ENCODE data around the gene HIC1.

HIC1 gene

DNA sequence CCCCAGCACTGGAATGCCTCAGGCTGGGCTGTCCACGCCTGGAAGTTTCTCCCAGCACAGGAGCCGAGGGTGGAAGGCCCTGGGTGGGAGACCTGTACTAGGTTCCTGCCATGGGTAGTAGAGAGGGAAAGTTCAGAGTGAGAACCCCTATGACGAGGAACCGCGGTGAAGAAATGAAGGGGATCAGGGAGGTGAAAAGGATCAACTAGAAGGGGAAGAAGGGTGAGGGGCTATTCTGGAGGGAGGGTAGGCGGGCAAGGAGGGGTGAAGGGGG lies 5.4 kb downstream of the HIC1 start:
- DNase-seq (ENCODE audit: low read depth): no peak

DNA sequence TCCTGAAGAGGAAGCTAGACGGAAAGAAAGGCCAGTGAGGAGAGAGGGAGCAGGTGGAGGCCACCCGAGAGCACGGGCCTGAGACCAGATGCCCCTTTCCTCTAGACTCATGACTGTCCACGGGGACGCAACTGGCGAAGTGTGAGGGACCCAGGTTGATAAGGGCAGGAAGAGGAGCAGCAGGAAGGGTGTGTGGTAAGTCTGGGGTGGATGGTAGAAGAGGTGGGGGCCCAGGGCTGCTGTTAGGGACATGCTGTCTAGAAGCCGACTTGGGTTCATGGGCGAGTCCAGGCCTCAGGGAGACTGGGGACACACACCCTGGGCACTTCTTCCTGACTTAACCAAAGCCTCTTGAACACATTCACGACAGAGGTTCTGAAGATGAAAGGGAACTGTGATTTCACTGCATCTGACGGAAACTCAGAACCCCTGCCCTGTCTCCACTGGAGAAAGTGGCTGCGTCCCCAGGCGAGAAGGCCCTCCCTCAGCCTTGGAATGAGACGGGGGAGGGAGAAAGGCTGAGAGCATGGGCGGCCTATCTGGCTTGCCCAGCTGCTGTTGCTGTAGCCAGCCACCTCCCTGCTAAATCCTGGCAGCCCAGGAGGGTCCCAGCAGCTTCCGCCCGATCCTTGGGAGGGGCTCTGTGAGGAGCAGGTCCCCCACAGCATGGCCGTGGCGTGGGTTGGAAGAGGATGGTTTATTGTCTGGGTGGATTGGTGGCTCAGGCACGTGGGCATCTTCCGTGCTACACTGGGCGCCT lies 6.0 kb downstream of the HIC1 start:
- no peak for DNase-seq (ENCODE audit: low read depth)

DNA sequence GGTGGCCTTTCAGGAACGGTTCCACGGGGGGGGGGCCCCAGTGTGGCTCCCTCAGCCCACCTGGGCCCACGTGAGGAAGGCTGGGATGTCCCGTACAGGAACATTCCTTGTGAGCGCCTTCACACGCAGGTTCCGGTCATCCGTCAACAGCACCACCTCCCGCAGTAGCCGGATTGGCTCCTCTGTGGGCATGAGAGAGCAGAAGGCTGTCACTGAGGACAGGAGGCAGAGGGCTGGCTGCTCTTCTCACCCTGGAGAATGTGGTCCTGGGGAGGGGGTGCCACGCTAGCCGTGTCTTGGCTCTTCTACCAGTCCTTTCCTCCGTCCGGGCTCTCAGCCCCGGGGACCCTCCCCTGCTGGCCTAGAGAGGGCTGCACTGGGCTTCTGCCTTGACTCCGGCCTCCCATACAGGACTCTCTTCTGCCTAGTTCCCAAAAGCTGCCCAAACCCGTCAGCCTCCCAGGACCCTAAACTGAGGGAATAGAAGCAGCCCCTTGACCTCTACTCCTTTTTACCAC lies 6.6 kb downstream of the HIC1 start:
- no peak for DNase-seq (ENCODE audit: low read depth)

DNA sequence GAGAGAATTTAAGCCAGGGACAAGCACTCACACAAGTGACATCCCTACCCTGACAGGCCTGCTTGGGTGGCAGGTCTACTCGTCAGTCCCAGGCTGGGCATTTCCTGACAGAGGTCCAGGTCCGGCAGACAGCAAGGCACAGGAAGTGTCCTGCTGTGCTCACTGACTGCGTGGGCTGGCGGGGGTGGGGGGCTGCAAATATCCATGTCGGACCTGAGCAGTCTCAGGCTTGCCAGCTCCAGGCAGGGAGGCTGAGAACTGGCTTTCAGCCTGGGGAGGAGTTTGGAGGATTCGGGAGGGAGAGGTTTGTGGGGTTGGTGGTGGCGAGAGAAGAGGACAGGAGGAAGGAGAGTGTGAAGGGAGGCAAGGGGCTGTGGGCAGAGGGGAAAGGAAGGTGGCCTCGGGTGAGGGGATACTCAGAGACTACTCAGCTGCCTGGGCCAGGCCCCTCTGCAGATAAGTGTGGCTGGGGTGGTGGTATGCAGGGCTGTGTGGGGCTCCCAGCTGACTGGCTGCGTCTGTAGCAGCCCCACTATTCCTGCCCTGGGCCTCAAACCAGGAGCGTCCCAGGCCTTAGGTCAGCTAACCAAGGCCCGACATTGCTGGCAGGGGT lies 7.8 kb downstream of the HIC1 start:
- DNase-seq (ENCODE audit: low read depth): no peak

DNA sequence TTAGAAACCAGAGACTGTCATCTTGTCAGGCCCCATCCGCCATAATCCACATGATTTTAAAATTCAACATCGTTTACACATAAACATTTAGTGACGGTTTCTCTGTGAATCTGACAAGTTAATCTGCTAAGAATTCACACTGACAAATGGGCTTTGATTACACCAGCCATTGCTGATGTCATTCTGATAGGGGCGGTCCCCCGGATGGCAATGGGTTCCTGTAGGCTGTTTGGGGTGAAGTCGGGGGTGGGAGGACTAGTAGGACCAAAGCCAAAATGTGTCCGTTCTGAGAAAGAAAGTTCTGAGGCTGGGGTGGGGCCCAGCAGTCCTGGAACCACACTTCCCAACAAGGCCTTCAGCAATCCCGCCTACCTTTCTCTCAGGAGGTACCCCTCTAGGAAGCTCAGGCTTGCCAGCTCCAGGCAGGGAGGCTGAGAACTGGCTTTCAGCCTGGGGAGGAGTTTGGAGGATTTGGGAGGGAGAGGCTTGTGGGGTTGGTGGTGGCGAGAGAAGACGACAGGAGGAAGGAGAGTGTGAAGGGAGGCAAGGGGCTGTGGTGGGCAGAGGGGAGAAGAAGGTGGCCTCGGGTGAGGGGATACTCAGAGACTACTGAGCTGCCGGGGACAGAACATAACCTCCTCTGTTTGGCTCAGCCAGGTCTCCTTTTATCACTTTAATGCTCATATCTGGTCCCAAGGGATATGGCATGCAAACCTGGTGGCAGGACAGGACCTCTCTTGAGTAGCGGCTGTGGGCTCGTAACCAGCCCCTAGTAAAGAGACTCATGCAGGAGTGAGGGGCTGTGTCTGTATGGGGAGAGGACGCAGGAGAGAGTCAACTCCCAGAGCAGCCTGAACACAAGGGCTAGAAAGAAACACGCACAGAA lies 8.6 kb downstream of the HIC1 start:
- no peak for DNase-seq (ENCODE audit: low read depth)

DNA sequence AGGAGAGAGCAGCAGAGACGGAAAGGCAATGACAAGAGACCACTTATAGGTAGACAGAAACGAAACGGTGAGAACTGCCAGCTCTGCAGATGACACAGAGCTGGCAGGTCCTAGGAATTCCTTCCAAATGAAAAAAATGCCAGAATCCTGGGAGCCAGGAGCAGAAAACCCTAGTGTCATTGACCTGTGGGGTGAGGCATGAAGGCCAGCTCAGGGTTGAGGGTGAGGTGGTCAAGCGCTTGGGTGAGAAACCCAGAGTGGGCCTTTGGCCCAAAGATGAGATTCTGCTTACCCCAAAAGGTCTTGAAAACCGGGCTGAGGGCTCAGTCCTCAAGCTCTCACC lies 9.2 kb downstream of the HIC1 start:
- no peak for DNase-seq (ENCODE audit: low read depth)

DNA sequence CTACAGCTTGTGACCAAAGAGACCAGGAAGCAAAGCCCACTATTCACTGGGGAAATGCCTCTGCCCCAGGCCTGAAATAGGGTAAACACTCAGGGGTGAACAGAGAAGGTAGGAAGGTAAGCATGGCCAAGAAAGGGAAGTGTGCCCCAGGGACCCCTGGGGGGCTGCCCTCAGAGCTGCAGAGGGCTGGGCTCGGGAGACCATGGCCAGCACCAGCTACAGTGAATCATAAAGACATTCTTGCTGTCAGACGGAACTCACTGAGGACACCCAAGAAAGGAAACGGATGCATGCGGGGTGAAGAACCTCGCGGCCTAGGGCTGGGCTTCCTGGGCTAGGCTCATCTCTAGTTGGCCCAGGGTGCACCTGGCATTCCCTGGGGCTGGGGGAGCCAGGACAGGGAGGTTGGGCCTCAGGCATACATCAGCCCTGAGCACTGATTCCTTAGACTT lies 9.6 kb downstream of the HIC1 start:
- peak; percentile 62 for DNase-seq (ENCODE audit: low read depth)

DNA sequence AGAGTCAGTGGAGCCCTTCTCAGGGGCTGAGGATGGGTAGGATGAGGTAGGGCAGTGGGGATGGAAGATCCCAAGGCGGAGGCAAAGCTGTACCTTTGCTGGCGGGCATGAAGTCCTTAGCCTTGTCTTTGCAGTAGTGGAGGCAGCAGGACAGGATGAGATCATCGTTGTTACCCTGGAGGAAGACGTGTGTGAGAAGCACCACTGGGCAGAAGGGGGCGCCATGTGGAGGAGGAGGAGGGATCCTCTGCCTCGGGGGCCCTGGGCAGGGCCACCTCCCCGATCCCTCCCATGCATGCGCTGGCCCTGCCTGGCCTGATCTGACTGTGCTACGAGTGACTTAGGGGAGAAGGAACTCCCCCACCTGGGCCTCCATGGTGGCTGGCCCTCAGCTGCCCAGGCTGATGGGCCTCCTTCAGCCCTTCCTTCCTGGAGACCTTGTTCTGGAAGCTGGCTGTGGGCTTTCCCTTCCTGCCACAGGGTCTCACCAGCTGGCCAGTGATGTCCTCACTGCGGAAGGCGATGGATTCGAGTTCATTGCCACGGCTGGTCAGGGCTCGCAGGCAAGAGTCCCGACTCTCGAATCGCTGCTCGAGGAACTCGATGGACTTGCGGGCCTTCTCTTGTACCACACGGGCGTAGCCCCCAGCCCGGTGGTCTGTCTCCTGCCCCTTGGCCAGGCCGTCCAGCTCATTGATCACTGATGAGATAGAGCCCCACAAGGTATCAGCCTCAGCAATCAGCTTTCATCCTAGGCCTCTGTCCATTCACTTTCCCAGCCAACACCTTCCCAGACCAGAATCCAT lies 10.3 kb downstream of the HIC1 start:
- DNase-seq (ENCODE audit: low read depth): peak; percentile 86

DNA sequence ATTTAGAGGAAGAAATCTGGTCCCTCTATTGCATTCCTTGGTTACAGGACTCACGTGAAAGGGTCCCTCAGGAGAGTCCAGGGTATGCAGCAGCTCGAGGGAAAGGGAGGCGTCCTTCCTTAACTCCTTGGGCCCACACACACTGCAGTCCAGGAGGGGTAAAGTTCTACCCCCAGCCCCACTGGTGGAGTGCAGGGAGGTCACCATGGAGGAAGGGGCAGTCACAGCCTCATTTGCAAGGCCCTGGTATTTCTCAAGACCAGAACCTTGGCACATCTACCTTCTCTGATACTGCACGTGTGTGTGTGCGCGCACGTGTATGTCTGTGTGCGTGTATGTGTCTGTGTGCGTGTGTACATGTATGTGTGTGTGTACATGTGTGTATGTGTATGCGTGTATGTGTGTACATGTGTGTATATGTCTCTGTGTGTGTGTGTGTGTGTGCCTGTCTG lies 11.1 kb downstream of the HIC1 start:
- DNase-seq (ENCODE audit: low read depth): no peak

DNA sequence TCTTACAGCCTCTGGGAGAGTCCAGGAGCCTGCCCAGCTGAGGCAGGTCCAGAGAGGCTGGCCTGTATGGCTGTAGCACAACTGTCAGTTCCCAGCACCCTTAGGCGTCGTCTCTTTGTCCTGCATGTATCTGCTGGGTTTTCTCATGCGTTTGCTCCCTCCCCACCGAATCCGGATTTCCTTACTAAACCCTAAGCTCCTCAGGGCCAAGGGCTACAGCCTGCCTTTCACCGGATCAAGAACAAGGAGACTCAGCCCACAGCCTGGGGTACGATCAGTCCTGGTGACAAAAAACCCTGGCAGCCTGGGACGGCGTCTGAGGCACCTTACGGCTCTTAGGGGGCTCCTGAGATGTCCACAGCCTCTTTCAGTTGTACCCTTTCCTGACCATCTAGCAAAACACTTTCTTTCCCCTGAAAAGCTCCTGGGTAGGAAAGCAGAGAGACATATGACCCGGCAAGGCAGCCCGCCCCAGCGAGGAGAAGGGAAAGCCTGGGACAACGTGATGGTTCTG lies 12.2 kb downstream of the HIC1 start:
- no peak for DNase-seq (ENCODE audit: low read depth)

DNA sequence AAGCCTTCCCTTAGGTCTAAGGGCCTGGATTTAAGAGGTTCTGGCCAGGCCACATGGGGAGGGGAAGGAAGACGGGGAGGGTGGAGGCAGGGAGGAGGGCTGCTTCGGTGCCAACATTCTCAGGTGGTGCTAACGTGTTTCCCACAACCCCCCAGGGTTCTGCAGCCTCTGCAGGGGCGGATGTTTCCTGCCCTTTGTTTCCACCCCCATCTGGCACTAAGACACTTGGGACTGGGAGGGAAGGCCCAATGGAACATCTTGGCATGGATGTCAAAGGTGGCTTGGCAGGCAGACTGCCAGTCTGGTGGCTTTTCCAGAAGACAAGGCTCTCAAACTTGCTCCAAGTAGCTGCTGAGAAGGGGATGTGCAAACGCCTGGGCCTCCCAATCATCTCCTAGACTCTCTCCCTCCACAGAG lies 12.7 kb downstream of the HIC1 start:
- no peak for DNase-seq (ENCODE audit: low read depth)

DNA sequence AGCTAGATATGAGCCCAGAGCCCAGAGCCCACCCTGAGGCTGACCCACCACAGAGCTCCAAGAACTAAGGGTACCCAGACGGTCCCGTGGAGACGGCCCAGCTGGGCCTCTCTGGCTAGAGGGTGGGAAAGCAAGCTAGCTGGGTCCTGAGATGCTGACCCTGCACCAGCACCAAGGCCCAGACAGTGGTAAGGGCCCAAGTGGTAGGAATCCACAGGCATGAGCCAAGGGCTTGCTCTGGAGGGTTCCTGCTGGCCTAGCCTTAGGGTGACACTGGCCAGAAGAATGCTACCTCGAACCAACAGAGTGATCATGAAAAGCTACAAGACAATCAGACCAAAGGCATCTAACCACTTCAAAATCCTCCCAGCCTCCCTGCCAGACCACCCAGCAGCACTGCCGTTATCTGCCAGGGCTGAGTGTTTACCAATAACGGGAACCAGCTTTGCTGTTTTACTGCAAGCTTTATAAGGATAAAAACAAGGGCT lies 13.2 kb downstream of the HIC1 start:
- peak; percentile 91 for DNase-seq (ENCODE audit: low read depth)

DNA sequence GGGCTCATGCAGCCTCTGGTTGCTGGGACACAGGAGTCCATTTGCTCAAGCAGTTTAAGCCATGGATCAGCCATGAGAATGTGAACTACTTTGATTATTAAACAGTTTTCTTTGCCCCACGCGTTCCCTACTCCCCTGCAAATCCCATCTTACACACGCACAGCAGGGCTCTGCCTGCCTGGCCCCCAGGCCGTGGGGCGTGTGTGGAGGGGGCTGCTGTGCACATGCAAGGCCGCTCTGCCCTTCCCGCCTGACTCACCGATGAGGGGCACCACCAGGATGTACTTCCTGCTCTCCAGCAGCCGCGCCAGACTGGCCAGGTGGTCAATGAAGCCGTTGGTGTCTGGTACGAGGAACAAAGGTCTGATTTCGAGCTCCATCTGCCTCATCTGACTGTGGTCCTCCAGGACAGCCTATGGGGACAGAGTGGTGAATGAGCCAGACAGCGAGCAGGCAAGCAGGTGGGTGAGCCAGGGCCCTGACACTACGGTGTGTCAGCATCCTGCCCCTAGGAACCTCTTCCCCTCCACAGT lies 13.7 kb downstream of the HIC1 start:
- DNase-seq (ENCODE audit: low read depth): peak; percentile 95

DNA sequence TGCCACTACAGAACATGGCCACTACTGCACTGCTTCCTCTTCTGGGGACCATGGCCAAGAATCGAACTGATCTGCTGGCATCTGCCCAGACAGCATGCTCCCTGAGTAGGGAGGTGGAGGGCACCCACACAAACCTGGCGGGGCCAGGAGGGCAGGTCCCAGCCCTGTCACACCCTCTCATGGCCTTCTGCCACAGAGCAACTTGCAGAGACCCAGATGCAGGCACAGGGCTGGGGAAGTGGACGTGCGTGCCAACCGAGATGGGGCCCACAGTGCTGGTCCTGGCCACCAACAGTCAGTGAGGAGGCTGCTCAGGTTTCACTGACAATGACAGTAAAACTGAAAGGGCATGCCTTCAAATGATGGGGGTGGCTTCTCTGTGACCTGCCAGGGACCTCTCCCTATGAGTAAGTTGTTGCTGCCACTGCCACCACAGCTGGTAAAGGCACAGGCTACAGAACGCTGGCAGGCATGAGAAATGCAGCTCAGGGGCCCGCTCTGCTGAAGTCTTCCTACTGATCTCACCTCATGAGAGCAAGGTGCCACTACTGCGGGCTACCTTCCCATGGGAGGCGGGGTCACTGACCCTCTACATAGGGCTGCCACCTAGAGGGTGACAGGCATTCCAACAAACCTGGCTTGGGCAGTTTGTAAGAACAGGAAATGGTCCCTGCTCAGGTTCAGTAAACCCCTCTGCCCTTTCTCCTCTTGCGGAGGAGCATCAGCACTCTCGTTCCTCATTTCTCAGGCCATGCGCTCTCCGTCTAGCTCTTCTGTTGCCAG lies 15.5 kb downstream of the HIC1 start:
- DNase-seq (ENCODE audit: low read depth): no peak

DNA sequence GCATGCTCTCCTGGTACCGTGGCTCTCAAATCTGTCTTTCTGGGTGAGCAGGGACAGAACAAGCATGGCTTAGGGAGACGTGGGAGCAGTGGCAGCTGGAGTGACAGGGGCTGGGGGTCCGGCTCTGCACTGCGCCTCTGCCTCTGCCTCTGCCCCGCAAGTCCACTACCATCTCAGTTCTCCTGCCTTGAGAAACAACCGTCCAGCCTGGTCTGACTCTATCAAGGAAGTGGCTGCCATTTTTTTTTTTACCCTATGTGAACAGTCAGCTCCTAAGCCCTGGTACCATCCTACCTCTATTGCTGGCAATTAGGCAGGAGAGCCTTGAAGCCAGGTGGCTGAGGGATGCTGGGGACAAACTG lies 16.1 kb downstream of the HIC1 start:
- no peak for DNase-seq (ENCODE audit: low read depth)

DNA sequence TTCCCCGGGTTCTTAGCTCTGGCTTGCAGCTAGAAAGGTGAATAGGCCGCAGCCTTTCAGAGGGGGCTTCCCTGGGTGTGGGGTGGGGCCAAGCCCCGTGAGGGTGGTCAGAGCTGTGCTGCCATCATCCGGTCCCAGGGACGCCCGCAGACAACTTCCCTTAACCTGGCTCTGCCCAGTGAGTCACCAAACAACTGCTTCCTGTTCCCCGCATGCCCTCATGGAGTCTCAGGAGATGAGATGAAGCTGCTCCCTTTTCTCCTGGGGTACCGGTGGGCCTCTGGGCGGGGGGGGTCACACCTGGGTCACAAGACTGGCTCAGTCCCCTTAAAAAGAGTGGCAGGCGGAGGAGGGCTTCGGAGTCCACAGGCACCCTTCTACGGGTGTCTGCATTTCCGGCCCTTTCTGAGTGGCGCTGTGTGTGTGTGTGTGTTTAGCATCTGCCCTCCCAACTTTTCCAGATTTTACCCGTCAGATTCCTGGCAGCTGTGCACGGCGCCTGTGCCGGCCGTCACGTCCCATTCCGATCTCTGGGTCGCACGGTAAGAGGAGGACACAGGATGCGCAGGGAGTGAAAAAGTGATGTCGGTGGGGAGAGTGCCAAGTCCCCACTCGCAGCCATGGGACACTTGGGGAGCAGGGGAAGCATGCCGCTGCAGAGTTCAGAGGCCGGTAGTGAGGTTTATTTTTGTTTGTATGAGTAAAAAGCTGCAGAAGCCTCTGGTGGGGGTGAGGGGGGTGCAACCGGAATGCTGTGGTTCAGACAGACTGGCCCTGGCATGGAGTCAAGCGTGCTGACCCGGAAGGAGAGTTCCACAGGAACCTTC lies 16.8 kb downstream of the HIC1 start:
- peak; percentile 91 for DNase-seq (ENCODE audit: low read depth)

DNA sequence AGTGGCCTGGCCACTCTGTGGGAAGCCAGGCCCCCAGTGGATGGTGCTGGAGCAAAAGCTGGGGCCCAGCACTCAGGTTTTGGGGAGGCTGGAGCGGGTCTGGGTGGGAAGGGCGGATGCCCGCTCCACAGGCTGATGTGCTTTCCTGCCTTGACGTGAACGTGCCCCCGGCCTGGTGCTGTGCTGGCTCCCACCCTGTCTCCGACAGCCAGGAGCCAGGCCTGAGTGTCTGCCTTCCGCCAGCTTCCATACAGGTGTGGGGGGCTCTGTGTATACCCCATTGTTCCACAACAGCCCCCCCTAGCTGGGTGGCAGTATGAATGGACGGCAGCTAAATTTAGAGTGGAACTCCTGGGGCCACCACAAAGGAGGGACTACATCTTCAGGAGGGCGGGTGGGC lies 20.0 kb downstream of the HIC1 start:
- DNase-seq (ENCODE audit: low read depth): no peak

DNA sequence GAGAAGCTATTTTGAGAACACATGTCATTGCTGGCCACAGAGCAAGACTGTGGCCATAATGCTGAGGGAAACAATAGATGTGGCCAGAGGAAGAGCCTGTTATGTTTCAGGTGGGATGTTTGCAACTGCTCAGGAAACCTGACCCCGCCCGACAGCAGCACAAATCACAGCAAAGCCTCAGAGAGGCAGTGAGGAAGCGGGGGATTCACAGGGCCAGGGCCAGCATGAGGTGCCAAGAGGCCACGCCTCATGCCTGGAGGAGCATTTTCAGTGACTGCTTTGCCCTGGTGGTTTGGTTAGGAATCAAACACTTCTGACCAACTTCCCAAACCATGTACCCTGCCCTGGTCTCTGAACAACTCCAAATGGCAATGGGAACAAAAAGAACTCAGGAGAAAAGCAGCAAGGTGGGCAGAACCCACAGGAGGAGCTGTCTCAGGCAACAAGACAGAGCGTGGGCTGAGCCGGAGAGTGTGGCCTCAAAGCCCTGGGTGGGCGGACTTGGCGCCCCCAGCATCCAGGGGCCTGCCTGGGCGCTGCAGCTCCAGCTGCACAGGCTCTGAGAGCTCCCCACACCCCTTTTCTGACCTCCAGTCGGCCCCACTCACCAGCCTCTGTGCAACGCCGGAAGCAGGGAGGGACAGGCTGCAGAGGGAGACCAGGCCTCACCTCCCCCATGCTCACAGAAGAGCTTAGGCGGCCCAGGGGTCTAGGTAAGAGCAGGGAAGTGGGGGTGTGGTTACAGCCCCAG lies 20.6 kb downstream of the HIC1 start:
- no peak for DNase-seq (ENCODE audit: low read depth)
